Mammary epithelial cell (primary cell): ENCODE results near the gene CTNND1.

Source experiments
- EZH2 ChIP-seq: IDR thresholded peaks from 2 replicates; pipeline ENCODE4 v1.6.1; 2012; ENCODE audit warnings: low read length, inconsistent platforms, borderline replicate concordance
- TF ChIP-seq, protein P1 (sequence below), 2 donors: IDR thresholded peaks in 1 of 2; conservative IDR thresholded peaks in 1 of 2; 2 replicates each; pipeline ENCODE4 v1.5.1; 2011 to 2012; ENCODE audit warnings: inconsistent platforms in 2 of 2, low read length in 2 of 2, mild to moderate bottlenecking in 2 of 2, control low read depth in 1 of 2, low read depth in 1 of 2; ENCODE audit not compliant: insufficient read depth in 1 of 2; ENCODE audit errors: extremely low read depth in 1 of 2

- TF ChIP-seq, protein P1, sequence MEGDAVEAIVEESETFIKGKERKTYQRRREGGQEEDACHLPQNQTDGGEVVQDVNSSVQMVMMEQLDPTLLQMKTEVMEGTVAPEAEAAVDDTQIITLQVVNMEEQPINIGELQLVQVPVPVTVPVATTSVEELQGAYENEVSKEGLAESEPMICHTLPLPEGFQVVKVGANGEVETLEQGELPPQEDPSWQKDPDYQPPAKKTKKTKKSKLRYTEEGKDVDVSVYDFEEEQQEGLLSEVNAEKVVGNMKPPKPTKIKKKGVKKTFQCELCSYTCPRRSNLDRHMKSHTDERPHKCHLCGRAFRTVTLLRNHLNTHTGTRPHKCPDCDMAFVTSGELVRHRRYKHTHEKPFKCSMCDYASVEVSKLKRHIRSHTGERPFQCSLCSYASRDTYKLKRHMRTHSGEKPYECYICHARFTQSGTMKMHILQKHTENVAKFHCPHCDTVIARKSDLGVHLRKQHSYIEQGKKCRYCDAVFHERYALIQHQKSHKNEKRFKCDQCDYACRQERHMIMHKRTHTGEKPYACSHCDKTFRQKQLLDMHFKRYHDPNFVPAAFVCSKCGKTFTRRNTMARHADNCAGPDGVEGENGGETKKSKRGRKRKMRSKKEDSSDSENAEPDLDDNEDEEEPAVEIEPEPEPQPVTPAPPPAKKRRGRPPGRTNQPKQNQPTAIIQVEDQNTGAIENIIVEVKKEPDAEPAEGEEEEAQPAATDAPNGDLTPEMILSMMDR (conservative IDR thresholded peaks at IDR 0.05 in 1 of 2, IDR thresholded peaks at IDR 0.05 in 1 of 2; ENCODE audit: extremely low read depth in 1 of 2, insufficient read depth in 1 of 2, low read depth in 1 of 2, low read length in 2 of 2), result no peak
- TF ChIP-seq EZH2, result no peak
Measured at GRCh38 chr11:57776577-57777210, 15.1 kb downstream of the CTNND1 start.
